Liver (tissue), 9 donors: ENCODE data around the gene TRDN. TPM values are rescaled to one million over a fixed set of nuclear protein-coding genes. Genes with fewer than 3 reads are reported as not detected.
"Not testable (repeated sequence)": the region's sequence is repeated elsewhere in the genome, so short reads cannot be mapped to it uniquely, and the experiment has no call there.

Experiments
- DNase-seq: peaks from one replicate; pipeline ENCODE4 v3.0.0-alpha.2; 2017; ENCODE audit warnings: low spot score
- H3K27ac ChIP-seq, 2 donors: one replicate each; pipeline ENCODE4 v1.7.0; 2013; ENCODE audit warnings: inconsistent platforms in 2 of 2, low read length in 2 of 2, control low read depth in 1 of 2, low read depth in 1 of 2, mild to moderate bottlenecking in 1 of 2
- H3K27me3 ChIP-seq, 4 donors: one replicate each; pipeline versions ENCODE4 v1.6.1 to v1.7.0; 2013; ENCODE audit warnings: low read length in 3 of 4, inconsistent platforms in 1 of 4, mild to moderate bottlenecking in 1 of 4, moderate library complexity in 1 of 4; ENCODE audit not compliant: control insufficient read depth in 4 of 4, insufficient read depth in 4 of 4
- H3K36me3 ChIP-seq, 4 donors: one replicate each; pipeline versions ENCODE4 v1.6.1 to v1.7.0; 2013; ENCODE audit warnings: low read length in 3 of 4, mild to moderate bottlenecking in 3 of 4, low read depth in 1 of 4, moderate library complexity in 1 of 4; ENCODE audit not compliant: control insufficient read depth in 4 of 4, insufficient read depth in 3 of 4
- H3K4me1 ChIP-seq, 4 donors: one replicate each; pipeline versions ENCODE4 v1.6.1 to v1.7.0; 2013; ENCODE audit warnings: low read length in 3 of 4, mild to moderate bottlenecking in 3 of 4, moderate library complexity in 1 of 4; ENCODE audit not compliant: control insufficient read depth in 4 of 4, insufficient read depth in 4 of 4
- H3K4me3 ChIP-seq, 3 donors: one replicate each; pipeline versions ENCODE4 v1.6.1 to v1.7.0; 2013; ENCODE audit warnings: low read length in 3 of 3, control low read depth in 1 of 3, low read depth in 1 of 3, mild to moderate bottlenecking in 1 of 3
- H3K9ac ChIP-seq, 2 donors: one replicate each; pipeline ENCODE4 v1.7.0; 2013; ENCODE audit warnings: low read length in 2 of 2, mild to moderate bottlenecking in 2 of 2, moderate library complexity in 2 of 2, control low read depth in 1 of 2, low read depth in 1 of 2
- H3K9me3 ChIP-seq, 4 donors: one replicate each; pipeline versions ENCODE4 v1.6.1 to v1.7.0; 2013; ENCODE audit warnings: low read length in 3 of 4; ENCODE audit not compliant: control insufficient read depth in 4 of 4
- CTCF ChIP-seq: fragments of 150-350 bp; IDR thresholded peaks from 2 replicates; pipeline ENCODE4 v1.5.1; 2017; ENCODE audit warnings: improper control_type of control experiment, low read depth, low read length; ENCODE audit not compliant: missing input control
- EGR1 ChIP-seq, 2 donors: IDR thresholded peaks; 2 replicates each; pipeline ENCODE4 v1.6.1; 2016 to 2018; ENCODE audit warnings: antibody characterized with exemption in 2 of 2, low read depth in 2 of 2
- FOXA1 ChIP-seq: IDR thresholded peaks from 2 replicates; pipeline ENCODE4 v1.6.1; 2016; ENCODE audit warnings: antibody characterized with exemption
- FOXA2 ChIP-seq: IDR thresholded peaks from 2 replicates; pipeline ENCODE4 v1.6.1; 2016; ENCODE audit warnings: antibody characterized with exemption
- GABPA ChIP-seq, 2 donors: IDR thresholded peaks in 1 of 2; conservative IDR thresholded peaks in 1 of 2; 2 replicates each; pipeline ENCODE4 v1.6.1; 2016; ENCODE audit warnings: antibody characterized with exemption in 2 of 2, mild to moderate bottlenecking in 1 of 2, moderate library complexity in 1 of 2
- JUND ChIP-seq, 2 donors: IDR thresholded peaks; 2 replicates each; pipeline ENCODE4 v1.6.1; 2016; ENCODE audit warnings: antibody characterized with exemption in 2 of 2
- REST ChIP-seq: IDR thresholded peaks from 2 replicates; pipeline ENCODE4 v1.6.1; 2016; ENCODE audit warnings: antibody characterized with exemption, mild to moderate bottlenecking
- ZBTB33 ChIP-seq: IDR thresholded peaks from 2 replicates; pipeline ENCODE4 v1.6.1; 2016; ENCODE audit warnings: antibody characterized with exemption
- WGBS: extraction: QIAGEN DNeasy Blood & Tissue Kit; methylation state at CpG from one replicate; pipeline ENCODE4 v1.1.7; 2013; 5-methylcytosine and 5-hydroxymethylcytosine counted together
- polyA plus RNA-seq, 2 donors: library from polyadenylated mRNA; stranded (reverse) in 1 of 2; unstranded in 1 of 2; fragments of 200-250 nt in 1 of 2; fragments of >200 nt in 1 of 2; fragmentation: Nextera tagmentation in 1 of 2; extraction: Ambion mirVana in 1 of 2; gene quantifications; one replicate each; pipeline versions ENCODE4 v1.2.1 to v1.2.3, GENCODE V29; 2013 to 2015
- total RNA-seq, 2 donors: library from RNA; depleted of rRNA; stranded (reverse); fragments of >200 nt; gene quantifications; one replicate each; pipeline ENCODE4 v1.2.3, GENCODE V29; 2014
- donor health status: healthy.
- donor health status: healthy.
- donor health status: healthy.
- donor health status: healthy.
- donor health status: healthy.

The TRDN gene
- total and polyA plus RNA-seq, 4 donors = 0.08 to 0.79 TPM; not detected in 2

GRCh38 chr6:123562264-123562663 lies 74.5 kb downstream of the TRDN start:
- Histone ChIP-seq H3K27me3 (no peaks in the 10 kb centered on the region), H3K9ac (no peak overlapping the region), H3K36me3 (no peaks in the 10 kb centered on the region), H3K4me3 (no peak overlapping the region), H3K9me3 (no peaks in the 10 kb centered on the region), H3K4me1 (no peaks in the 10 kb centered on the region), H3K27ac (no peak overlapping the region)
- 83% methylated on average over 1 of the region's 1 CpG for WGBS
- TF ChIP-seq REST (no peak), JUND (IDR thresholded peaks at IDR 0.05) (no peak), CTCF (no peak), GABPA (IDR thresholded peaks at IDR 0.05 in 1 of 2, conservative IDR thresholded peaks at IDR 0.05 in 1 of 2) (no peak), FOXA2 (no peak), EGR1 (IDR thresholded peaks at IDR 0.05; ENCODE audit: low read depth in 2 of 2) (no peak), FOXA1 (no peak), ZBTB33 (no peak)
- no peak for DNase-seq

- not testable (repeated sequence) for H3K27ac ChIP-seq, H3K36me3 ChIP-seq, H3K4me1 ChIP-seq, H3K4me3 ChIP-seq, H3K9ac ChIP-seq, DNase-seq, H3K27me3 ChIP-seq, H3K9me3 ChIP-seq
- 88% methylated on average over 5 of the region's 5 CpGs for WGBS
Measured at GRCh38 chr6:123559816-123560215, 76.9 kb downstream of the TRDN start.

- not testable (repeated sequence) for H3K9ac ChIP-seq, H3K27me3 ChIP-seq, H3K4me3 ChIP-seq, H3K9me3 ChIP-seq, H3K27ac ChIP-seq, H3K36me3 ChIP-seq, DNase-seq, H3K4me1 ChIP-seq
- 88% methylated on average over 12 of the region's 12 CpGs for WGBS
Measured at GRCh38 chr6:123557474-123557873, 79.3 kb downstream of the TRDN start.
